Immature natural killer cell (primary cell): ENCODE data around the gene PAQR5. TPM values are rescaled to one million over a fixed set of nuclear protein-coding genes. Genes with fewer than 3 reads are reported as not detected.
"Not testable (repeated sequence)": the region's sequence is repeated elsewhere in the genome, so short reads cannot be mapped to it uniquely, and the experiment has no call there.

Source experiments
- DNase-seq, 3 donors: peaks; one replicate each; pipeline ENCODE4 v3.0.0; 2022; ENCODE audit warnings: mixed read lengths in 1 of 3
- H3K27ac Mint-ChIP-seq, 6 donors: one replicate each; pipeline ENCODE4 v1.8.0; 2020; ENCODE audit warnings: mixed read lengths in 6 of 6, mild to moderate bottlenecking in 5 of 6, inconsistent platforms in 4 of 6, moderate library complexity in 3 of 6
- H3K27me3 Mint-ChIP-seq, 3 donors: one replicate each; pipeline ENCODE4 v1.8.0; 2020 to 2021; ENCODE audit warnings: low read depth in 3 of 3, mild to moderate bottlenecking in 3 of 3, mixed read lengths in 3 of 3, moderate library complexity in 3 of 3, inconsistent platforms in 1 of 3
- H3K36me3 Mint-ChIP-seq, 3 donors: one replicate each; pipeline ENCODE4 v1.8.0; 2020; ENCODE audit warnings: mixed read lengths in 3 of 3, inconsistent platforms in 2 of 3, mild to moderate bottlenecking in 2 of 3
- H3K4me1 Mint-ChIP-seq, 2 donors: one replicate each; pipeline ENCODE4 v1.8.0; 2020; ENCODE audit warnings: inconsistent platforms in 2 of 2, mild to moderate bottlenecking in 2 of 2, mixed read lengths in 2 of 2, moderate library complexity in 1 of 2
- H3K4me3 Mint-ChIP-seq, 5 donors: one replicate each; pipeline ENCODE4 v1.8.0; 2020; ENCODE audit warnings: mild to moderate bottlenecking in 5 of 5, mixed read lengths in 5 of 5, inconsistent platforms in 3 of 5, moderate library complexity in 3 of 5
- H3K9me3 Mint-ChIP-seq, 6 donors: one replicate each; pipeline ENCODE4 v1.8.0; 2020; ENCODE audit warnings: mild to moderate bottlenecking in 6 of 6, mixed read lengths in 6 of 6, inconsistent platforms in 4 of 6, moderate library complexity in 3 of 6
- polyA plus RNA-seq, 3 donors: library from polyadenylated mRNA; unstranded; fragments of 300-500 nt; fragmentation: Illumina TruSeq; gene quantifications; one replicate each; pipeline ENCODE4 v1.2.3, GENCODE V29; 2021

The PAQR5 gene
- polyA plus RNA-seq, 3 donors from 2014 or later: not detected

- H3K9me3 Mint-ChIP-seq: no peaks in the 10 kb centered on the region
- H3K27ac Mint-ChIP-seq: no peak overlapping the region
- H3K4me1 Mint-ChIP-seq: no peaks in the 10 kb centered on the region
- H3K27me3 Mint-ChIP-seq: peaks cover 0 to 2% (median 0%) of the 10 kb centered on the region in 3 donors
- H3K36me3 Mint-ChIP-seq: peaks cover 0 to 4% (median 4%) of the 10 kb centered on the region in 3 donors
- no peak overlapping the region for H3K4me3 Mint-ChIP-seq
- DNase-seq: no peak
Observed at GRCh38 chr15:69434238-69434637, 135.5 kb downstream of the PAQR5 start.

DNA sequence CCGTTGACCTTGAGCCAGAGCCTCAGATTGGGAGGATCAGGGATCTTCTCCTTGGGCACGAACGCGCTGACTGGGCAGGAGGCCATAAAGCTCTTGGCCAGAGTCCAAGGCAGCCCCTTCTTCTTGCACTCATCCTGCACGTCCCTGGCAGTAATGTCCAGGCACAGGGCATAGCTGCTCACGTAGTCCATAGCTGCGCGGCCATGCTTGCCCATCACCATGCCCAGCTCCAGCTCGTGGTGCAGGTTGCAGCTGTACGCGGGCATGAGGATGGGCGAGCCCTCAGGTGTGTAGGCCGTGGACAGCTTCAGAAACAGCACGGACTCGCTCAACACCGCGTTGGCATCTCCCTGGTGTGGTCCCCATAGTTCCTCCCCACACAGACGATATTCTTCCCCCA, 136.0 kb downstream of the PAQR5 start:
- H3K36me3 Mint-ChIP-seq: peaks cover 0 to 4% (median 4%) of the 10 kb centered on the region in 3 donors
- no peak overlapping the region for H3K27ac Mint-ChIP-seq
- H3K9me3 Mint-ChIP-seq: no peaks in the 10 kb centered on the region
- H3K27me3 Mint-ChIP-seq: peaks cover 0 to 2% (median 0%) of the 10 kb centered on the region in 3 donors
- H3K4me1 Mint-ChIP-seq: no peaks in the 10 kb centered on the region
- no peak for DNase-seq
- no peak overlapping the region for H3K4me3 Mint-ChIP-seq

- DNase-seq: no peak
- peaks cover 0 to 4% (median under 1%) of the 10 kb centered on the region in 3 donors for H3K36me3 Mint-ChIP-seq
- H3K27ac Mint-ChIP-seq: no peak overlapping the region
- H3K4me3 Mint-ChIP-seq: no peak overlapping the region
- H3K4me1 Mint-ChIP-seq: no peaks in the 10 kb centered on the region
- H3K9me3 Mint-ChIP-seq: no peaks in the 10 kb centered on the region
- peaks cover 0 to 2% (median 0%) of the 10 kb centered on the region in 3 donors for H3K27me3 Mint-ChIP-seq
Observed at GRCh38 chr15:69435985-69436384, 137.3 kb downstream of the PAQR5 start.

DNA sequence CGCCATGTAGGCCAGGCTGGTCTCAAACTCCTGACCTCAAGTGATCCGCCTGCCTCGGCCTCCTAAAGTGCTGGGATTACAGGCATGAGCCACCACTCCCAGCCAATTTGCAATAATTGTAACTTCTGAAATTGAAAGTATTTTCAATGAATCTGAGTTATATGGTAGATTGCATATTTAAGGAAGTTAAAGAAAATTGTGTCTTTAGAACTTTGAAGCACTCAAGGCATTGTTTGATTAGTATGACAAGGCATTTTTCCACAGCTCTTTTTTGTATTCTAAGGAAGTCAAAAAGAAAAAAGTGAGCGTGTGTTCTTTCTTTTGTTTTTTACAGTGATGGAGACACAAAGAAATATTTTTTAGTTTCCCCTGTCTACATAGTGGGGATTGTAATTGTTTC, 138.2 kb downstream of the PAQR5 start:
- Mint-ChIP-seq H3K4me3 (no peak overlapping the region), H3K27me3 (peaks cover 0 to 2% (median 0%) of the 10 kb centered on the region in 3 donors), H3K4me1 (no peaks in the 10 kb centered on the region), H3K27ac (no peak overlapping the region), H3K36me3 (peaks cover 0 to 4% (median 0%) of the 10 kb centered on the region in 3 donors), H3K9me3 (no peaks in the 10 kb centered on the region)
- no peak for DNase-seq

DNA sequence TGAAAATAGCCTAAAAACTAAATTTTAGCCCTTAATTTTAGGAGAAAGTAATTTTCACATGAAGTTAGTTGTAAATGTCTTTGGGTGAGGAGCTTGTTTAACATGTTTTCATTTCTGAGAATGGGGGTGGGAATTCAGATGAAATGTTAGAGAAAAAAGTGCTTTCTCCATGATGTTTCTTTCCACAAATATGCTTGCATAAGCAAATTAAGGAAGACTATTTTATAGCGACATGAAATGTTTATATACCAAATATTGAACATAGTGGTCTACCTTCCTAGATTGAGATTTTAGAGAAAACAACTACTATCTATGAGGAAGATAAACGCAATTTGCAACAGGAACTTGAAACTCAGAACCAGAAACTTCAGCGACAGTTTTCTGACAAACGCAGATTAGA, 140.9 kb downstream of the PAQR5 start:
- Mint-ChIP-seq H3K27ac (no peak overlapping the region), H3K4me1 (peaks cover 7 to 12% of the 10 kb centered on the region in 2 donors), H3K4me3 (no peak overlapping the region), H3K27me3 (peaks cover 0 to 4% (median 0%) of the 10 kb centered on the region in 3 donors), H3K9me3 (no peaks in the 10 kb centered on the region), H3K36me3 (peaks cover 0 to 4% (median 0%) of the 10 kb centered on the region in 3 donors)
- no peak for DNase-seq

- no peaks in the 10 kb centered on the region for H3K9me3 Mint-ChIP-seq
- peak overlapping the region; percentile 30 to 58 (median 38) for H3K4me3 Mint-ChIP-seq
- H3K27me3 Mint-ChIP-seq: peaks cover 0 to 4% (median 1%) of the 10 kb centered on the region in 3 donors
- H3K27ac Mint-ChIP-seq: peak overlapping the region; percentile 13 to 90 (median 70)
- H3K4me1 Mint-ChIP-seq: peaks cover 7 to 12% of the 10 kb centered on the region in 2 donors
- peaks cover 0 to 2% (median 0%) of the 10 kb centered on the region in 3 donors for H3K36me3 Mint-ChIP-seq
- DNase-seq: peak in 2 of 3 donors; percentile 25 to 36
Observed at GRCh38 chr15:69443032-69443611, 144.4 kb downstream of the PAQR5 start.

GRCh38 chr15:69444686-69445085, 146.0 kb downstream of the PAQR5 start:
- Mint-ChIP-seq H3K27me3 (peaks cover 0 to 2% (median 2%) of the 10 kb centered on the region in 3 donors), H3K9me3 (no peaks in the 10 kb centered on the region), H3K27ac (no peak overlapping the region), H3K4me3 (no peak overlapping the region), H3K36me3 (no peaks in the 10 kb centered on the region), H3K4me1 (peaks cover 7 to 12% of the 10 kb centered on the region in 2 donors)
- DNase-seq: no peak

DNA sequence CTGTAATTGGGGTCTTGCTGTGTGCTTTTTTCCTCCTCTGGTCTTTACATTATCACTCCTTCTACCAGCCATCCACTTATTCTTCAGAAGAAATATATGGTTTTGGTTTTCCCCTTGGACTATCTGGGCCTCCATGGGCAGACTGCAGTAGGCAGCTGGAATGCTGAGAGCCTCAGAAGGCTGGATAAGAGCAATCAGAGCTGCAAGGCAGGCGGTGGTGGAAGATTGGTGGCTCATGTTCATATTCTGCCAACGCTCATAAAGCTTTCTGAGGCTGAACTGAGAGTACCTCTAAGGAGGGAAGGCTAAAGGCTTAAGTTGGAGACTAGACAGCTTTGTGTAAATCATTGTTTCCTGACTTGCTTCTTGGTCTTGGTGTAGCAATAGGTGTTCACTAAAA, 148.2 kb downstream of the PAQR5 start:
- Mint-ChIP-seq H3K9me3 (no peaks in the 10 kb centered on the region), H3K4me3 (no peak overlapping the region), H3K27ac (no peak overlapping the region), H3K27me3 (peaks cover 0 to 2% (median 2%) of the 10 kb centered on the region in 3 donors), H3K4me1 (peaks cover 9 to 19% of the 10 kb centered on the region in 2 donors), H3K36me3 (no peaks in the 10 kb centered on the region)
- DNase-seq: no peak

GRCh38 chr15:69450221-69450620, 151.5 kb downstream of the PAQR5 start:
- not testable (repeated sequence) for DNase-seq, H3K4me3 Mint-ChIP-seq, H3K9me3 Mint-ChIP-seq, H3K36me3 Mint-ChIP-seq, H3K27ac Mint-ChIP-seq
- Mint-ChIP-seq H3K4me1 (peaks cover 30 to 36% of the 10 kb centered on the region in 2 donors), H3K27me3 (peaks cover 8 to 11% (median 10%) of the 10 kb centered on the region in 3 donors)

DNA sequence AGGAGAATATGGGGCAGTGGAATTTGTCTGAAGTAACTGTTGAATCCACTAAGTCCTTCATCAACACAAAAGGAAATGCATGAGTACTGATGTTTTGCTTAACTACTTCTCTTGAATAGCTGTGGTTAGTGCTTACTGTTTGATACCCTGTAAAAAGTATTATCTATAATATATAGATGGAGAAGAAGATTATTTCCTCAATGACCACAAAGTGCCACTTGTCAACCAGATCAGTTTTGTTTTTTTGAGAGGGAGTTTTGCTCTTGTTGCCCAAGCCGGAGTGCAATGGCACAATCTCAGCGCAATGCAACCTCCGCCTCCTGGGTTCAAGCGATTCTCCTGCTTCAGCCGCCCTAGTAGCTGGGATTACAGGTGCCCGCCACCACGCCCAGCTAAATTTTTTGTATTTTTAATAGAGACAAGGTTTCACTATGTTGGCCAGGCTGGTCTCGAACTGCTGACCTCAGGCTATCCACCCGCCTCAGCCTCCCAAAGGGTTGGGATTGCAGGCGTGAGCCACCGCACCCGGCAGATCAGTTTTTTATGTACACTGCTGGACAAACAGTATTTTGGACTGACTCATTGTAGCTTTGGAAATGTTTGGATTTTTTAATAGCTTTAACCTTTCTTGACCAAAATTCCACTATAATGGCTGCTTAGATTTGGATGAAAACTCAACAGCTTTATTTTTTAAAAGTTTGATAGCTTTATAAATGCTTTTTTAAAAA, 152.4 kb downstream of the PAQR5 start:
- DNase-seq: no peak
- Mint-ChIP-seq H3K36me3 (peaks cover 5 to 17% (median 11%) of the 10 kb centered on the region in 3 donors), H3K27me3 (peaks cover 8 to 11% (median 10%) of the 10 kb centered on the region in 3 donors), H3K27ac (peak overlapping the region in 5 of 6 donors; percentile 97 to 100 (median 99)), H3K9me3 (no peaks in the 10 kb centered on the region), H3K4me1 (peaks cover 37 to 45% of the 10 kb centered on the region in 2 donors), H3K4me3 (peak overlapping the region in 3 of 5 donors; percentile 18 to 99 (median 95))

DNA sequence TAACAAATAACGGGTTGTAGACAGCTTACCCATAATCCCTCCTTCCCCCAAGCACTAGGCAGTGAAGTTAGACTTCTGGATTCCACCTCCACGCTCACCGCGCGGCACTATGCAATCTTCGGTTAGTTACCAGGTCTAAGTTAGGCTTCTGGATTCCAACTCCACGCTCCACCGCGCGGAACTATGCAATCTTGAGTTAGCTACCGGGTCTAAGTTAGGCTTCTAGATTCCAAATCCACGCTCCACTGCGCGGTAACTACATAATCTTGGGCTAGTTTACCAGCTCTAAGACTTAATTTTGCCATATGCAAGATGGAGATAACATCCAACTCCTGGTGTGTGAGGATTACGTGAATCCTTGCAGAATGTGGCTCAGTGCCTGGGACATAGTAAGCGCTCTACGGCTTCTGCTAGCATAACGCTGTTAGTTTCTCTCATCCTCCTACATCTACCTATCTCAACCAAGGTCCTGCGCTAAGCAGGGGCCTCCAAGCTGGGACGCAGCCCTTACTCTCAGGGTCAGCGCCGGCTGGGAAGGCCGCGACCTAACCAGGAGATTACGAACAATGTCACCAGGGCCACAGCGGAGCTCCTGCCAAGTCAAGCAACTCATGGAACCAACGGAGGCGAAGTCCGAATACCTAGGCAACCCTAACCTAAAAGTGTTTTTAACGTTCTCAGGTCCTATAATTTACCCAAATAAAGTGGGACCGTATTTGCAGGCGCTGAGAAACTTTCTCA, 153.4 kb downstream of the PAQR5 start:
- Mint-ChIP-seq H3K9me3 (no peaks in the 10 kb centered on the region), H3K36me3 (peaks cover 8 to 20% (median 16%) of the 10 kb centered on the region in 3 donors), H3K27ac (peak overlapping the region; percentile 92 to 100 (median 98)), H3K27me3 (peaks cover 8 to 11% (median 10%) of the 10 kb centered on the region in 3 donors), H3K4me3 (peak overlapping the region; percentile 95 to 99 (median 98)), H3K4me1 (peaks cover 39 to 49% of the 10 kb centered on the region in 2 donors)
- no peak for DNase-seq

GRCh38 chr15:69452692-69453521, 154.2 kb downstream of the PAQR5 start, which contains the start of gene RPLP1:
TSS of gene RPLP1 (plus strand) at chr15:69452818. CDS start at chr15:69452949, 131 bp downstream.
- DNase-seq: peak; percentile 95 to 96 (median 95)
- peaks cover 39 to 49% of the 10 kb centered on the region in 2 donors for H3K4me1 Mint-ChIP-seq
- H3K27ac Mint-ChIP-seq: peak within 1 kb of the TSS; percentile 92 to 100 (median 98)
- H3K36me3 Mint-ChIP-seq: peaks cover 12 to 24% (median 16%) of the 10 kb centered on the region in 3 donors
- peaks cover 8 to 13% (median 12%) of the 10 kb centered on the region in 3 donors for H3K27me3 Mint-ChIP-seq
- H3K4me3 Mint-ChIP-seq: peak within 1 kb of the TSS; percentile 95 to 99 (median 98)
- no peaks in the 10 kb centered on the region for H3K9me3 Mint-ChIP-seq

- H3K27ac Mint-ChIP-seq: peak overlapping the region in 4 of 6 donors; percentile 4 to 60 (median 43)
- peaks cover 8 to 13% (median 11%) of the 10 kb centered on the region in 3 donors for H3K27me3 Mint-ChIP-seq
- peak overlapping the region in 4 of 5 donors; percentile 95 to 99 (median 97) for H3K4me3 Mint-ChIP-seq
- H3K9me3 Mint-ChIP-seq: no peaks in the 10 kb centered on the region
- DNase-seq: no peak
- H3K36me3 Mint-ChIP-seq: peaks cover 12 to 24% (median 16%) of the 10 kb centered on the region in 3 donors
- peaks cover 39 to 49% of the 10 kb centered on the region in 2 donors for H3K4me1 Mint-ChIP-seq
Observed at GRCh38 chr15:69454953-69455352, 156.2 kb downstream of the PAQR5 start.
